H1 (cell line): ENCODE measurements around the gene DHPS. TPM values are rescaled to one million over a fixed set of nuclear protein-coding genes. Genes with fewer than 3 reads are reported as not detected.

Experiments used
- ASH2L ChIP-seq: fragments of 200-600, 300-600 bp; sonication (generic); IDR thresholded peaks from one replicate; pipeline ENCODE4 v1.7.1; 2017; ENCODE audit warnings: low read length
- BRCA1 ChIP-seq: IDR thresholded peaks from 2 replicates; pipeline ENCODE4 v1.6.1; 2012; ENCODE audit warnings: low read depth, low read length, improper control_type of control experiment
- HDAC2 ChIP-seq, 2 experiments: fragments of 300-600 bp in 1 of 2; sonication (generic) in 1 of 2; IDR thresholded peaks; 2 replicates each; pipeline ENCODE4 v1.6.1; 2011 to 2012; ENCODE audit warnings: low read depth in 2 of 2, low read length in 2 of 2, mild to moderate bottlenecking in 2 of 2, moderate library complexity in 2 of 2, borderline replicate concordance in 1 of 2, inconsistent platforms in 1 of 2
- RAD21 ChIP-seq, 2 experiments: IDR thresholded peaks in 1 of 2; conservative IDR thresholded peaks in 1 of 2; 2 replicates each; pipeline ENCODE4 v1.6.1; 2011; ENCODE audit warnings: low read depth in 2 of 2, low read length in 2 of 2, improper control_type of control experiment in 1 of 2, inconsistent platforms in 1 of 2, mild to moderate bottlenecking in 1 of 2, moderate library complexity in 1 of 2
- SIN3A ChIP-seq, 2 experiments: IDR thresholded peaks in 1 of 2; conservative IDR thresholded peaks in 1 of 2; 2 replicates each; pipeline ENCODE4 v1.6.1; 2011 to 2012; ENCODE audit warnings: low read length in 2 of 2, improper control_type of control experiment in 1 of 2, low read depth in 1 of 2, mild to moderate bottlenecking in 1 of 2
- SP1 ChIP-seq: IDR thresholded peaks from 2 replicates; pipeline ENCODE4 v1.6.1; 2011; ENCODE audit warnings: low read depth, low read length
- SP4 ChIP-seq: IDR thresholded peaks from 2 replicates; pipeline ENCODE4 v1.6.1; 2012; ENCODE audit warnings: low read length, inconsistent platforms
- TAF1 ChIP-seq: IDR thresholded peaks from 2 replicates; pipeline ENCODE4 v1.6.1; 2011; ENCODE audit warnings: mild to moderate bottlenecking, low read depth, low read length
- TCF12 ChIP-seq: IDR thresholded peaks from 2 replicates; pipeline ENCODE4 v1.6.1; 2011; ENCODE audit warnings: low read depth, mild to moderate bottlenecking, low read length
- polyA plus RNA-seq, 7 experiments: library from polyadenylated mRNA; depleted of rRNA in 3 of 7; stranded (reverse) in 5 of 7; unstranded in 2 of 7; fragments of >200 nt in 5 of 7; fragments of 200-250 nt in 2 of 7; gene quantifications; 1 replicate in 5 of 7; 2 replicates in 1 of 7; 4 replicates in 1 of 7; pipeline versions ENCODE4 v1.2.1 to v1.2.3, GENCODE V29; 2011 to 2013; ENCODE audit warnings: missing spikeins in 2 of 7, mixed read lengths in 2 of 7
- total RNA-seq: library from RNA; stranded (reverse); fragmentation: NEBNext Ultra II Directional; extraction: Animal tissue kit (Norgen Biotek cat#: 25700); gene quantifications from 2 replicates; pipeline ENCODE4 v1.2.1, GENCODE V29; 2021
- TF ChIP-seq, protein P1 (sequence below): IDR thresholded peaks from 2 replicates; pipeline ENCODE4 v1.6.1; 2012; ENCODE audit warnings: inconsistent platforms
- TF ChIP-seq, protein P2 (sequence below): IDR thresholded peaks from 2 replicates; pipeline ENCODE4 v1.6.1; 2012; ENCODE audit warnings: inconsistent platforms

DHPS gene
- total and polyA plus RNA-seq, 2 of the 8 experiments (the other 6 are each of a cell fraction or from before 2014, with no cell fraction given): 86.6 to 99.6 TPM

DNA sequence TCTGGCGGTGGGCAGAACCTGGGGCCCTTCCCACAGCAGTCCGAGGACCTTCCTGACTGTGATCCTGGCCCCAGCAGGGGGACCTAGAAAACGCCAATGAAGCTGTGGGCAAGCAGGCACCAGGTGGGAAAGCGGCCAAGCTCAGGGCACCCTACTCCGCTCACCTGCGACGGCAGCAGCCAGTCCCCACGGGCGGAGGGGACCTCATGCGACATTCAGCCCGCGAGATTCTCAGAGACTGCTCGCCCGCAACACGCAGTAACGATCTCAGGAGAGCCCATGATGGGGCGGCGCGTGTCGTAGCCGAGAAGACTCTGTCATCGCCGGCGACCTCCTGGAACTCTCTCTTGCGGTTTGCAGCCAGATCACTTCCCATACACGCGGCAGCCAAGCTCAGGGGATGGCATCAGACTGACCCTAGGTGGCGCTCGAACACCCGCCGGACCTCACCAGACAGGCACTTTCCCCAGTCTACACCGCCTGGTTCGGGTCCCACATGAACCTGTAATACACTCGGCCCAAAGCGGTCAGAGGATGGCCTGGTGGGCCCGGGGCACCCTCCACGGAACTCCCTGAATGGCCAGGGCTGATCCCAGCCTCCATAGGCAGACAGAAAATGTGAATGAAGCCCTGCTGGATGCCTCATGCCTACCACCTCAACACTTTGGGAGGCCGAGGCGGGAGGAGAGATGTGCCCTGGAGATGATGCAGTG, 41.6 kb downstream of the DHPS start (continued):
- TF ChIP-seq HDAC2 (IDR thresholded peaks at IDR 0.05; ENCODE audit: borderline replicate concordance in 1 of 2, low read depth in 2 of 2, low read length in 2 of 2) (0 out of 4 replicates have a peak, but pooled peaks of 1 of the 2 experiments have one; percentile 22), SP4 (no peak), ASH2L (peak; percentile 32), TCF12 (no peak), RAD21 (IDR thresholded peaks at IDR 0.05 in 1 of 2, conservative IDR thresholded peaks at IDR 0.05 in 1 of 2; ENCODE audit: low read depth in 2 of 2, low read length in 2 of 2) (peak; percentile 56 to 65), SIN3A (conservative IDR thresholded peaks at IDR 0.05 in 1 of 2, IDR thresholded peaks at IDR 0.05 in 1 of 2; ENCODE audit: low read depth in 1 of 2, low read length in 2 of 2) (no peak), TAF1 (peak; percentile 53), BRCA1 (no peak), SP1 (no peak)
- TF ChIP-seq, protein P1, sequence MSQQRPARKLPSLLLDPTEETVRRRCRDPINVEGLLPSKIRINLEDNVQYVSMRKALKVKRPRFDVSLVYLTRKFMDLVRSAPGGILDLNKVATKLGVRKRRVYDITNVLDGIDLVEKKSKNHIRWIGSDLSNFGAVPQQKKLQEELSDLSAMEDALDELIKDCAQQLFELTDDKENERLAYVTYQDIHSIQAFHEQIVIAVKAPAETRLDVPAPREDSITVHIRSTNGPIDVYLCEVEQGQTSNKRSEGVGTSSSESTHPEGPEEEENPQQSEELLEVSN: peak; percentile 69
- TF ChIP-seq, protein P2, sequence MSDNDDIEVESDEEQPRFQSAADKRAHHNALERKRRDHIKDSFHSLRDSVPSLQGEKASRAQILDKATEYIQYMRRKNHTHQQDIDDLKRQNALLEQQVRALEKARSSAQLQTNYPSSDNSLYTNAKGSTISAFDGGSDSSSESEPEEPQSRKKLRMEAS: peak; percentile 90
